Measurements from ENCODE around the gene CASD1. TPM values are rescaled to one million over a fixed set of nuclear protein-coding genes. Genes with fewer than 3 reads are reported as not detected.

CASD1 gene
- polyA plus RNA-seq, 2 of the 4 experiments (the other 2 are of a cell fraction) = 16.3 to 35.4 TPM

DNA sequence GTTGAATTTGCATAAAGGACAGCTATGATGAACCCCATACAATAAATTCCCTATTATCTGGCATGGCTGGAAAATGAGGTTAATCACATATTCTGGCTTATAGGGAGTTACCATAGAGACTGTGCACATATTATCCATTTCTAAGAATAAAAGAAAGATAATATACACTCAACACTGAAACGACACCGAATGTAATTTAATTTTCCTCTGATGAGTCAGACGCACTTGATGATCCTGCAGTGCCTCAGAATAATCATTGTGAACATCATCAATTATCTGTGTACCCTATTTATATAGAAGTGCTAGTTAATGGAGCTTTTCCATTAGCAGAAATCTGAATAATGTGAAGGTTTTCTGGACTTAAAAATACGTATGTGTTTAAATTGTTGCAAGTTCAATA, 86.1 kb downstream of the CASD1 start:
- 89% methylated on average over 4 of the region's 4 CpGs for WGBS (ENCODE audit: missing lambda C conversion rate)
- DNase-seq (ENCODE audit: low read depth in 1 of 2, low spot score in 1 of 2) (no peak), ATAC-seq (no peak), FAIRE-seq (no peak)
- POLR2A ChIA-PET = no interaction called here
- TF ChIP-seq, protein P1, sequence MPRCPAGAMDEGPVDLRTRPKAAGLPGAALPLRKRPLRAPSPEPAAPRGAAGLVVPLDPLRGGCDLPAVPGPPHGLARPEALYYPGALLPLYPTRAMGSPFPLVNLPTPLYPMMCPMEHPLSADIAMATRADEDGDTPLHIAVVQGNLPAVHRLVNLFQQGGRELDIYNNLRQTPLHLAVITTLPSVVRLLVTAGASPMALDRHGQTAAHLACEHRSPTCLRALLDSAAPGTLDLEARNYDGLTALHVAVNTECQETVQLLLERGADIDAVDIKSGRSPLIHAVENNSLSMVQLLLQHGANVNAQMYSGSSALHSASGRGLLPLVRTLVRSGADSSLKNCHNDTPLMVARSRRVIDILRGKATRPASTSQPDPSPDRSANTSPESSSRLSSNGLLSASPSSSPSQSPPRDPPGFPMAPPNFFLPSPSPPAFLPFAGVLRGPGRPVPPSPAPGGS (IDR thresholded peaks at IDR 0.05) = no peak
- TF ChIP-seq RCOR1 (IDR thresholded peaks at IDR 0.05; ENCODE audit: low read depth, low read length) = no peak
- no peak for TF ChIP-seq PHF8 (IDR thresholded peaks at IDR 0.05; ENCODE audit: borderline replicate concordance, low read depth)
- no peak for TF ChIP-seq CHD4 (IDR thresholded peaks at IDR 0.05; ENCODE audit: borderline replicate concordance)
- TF ChIP-seq NPAS2 (CRISPR knock-in tag; IDR thresholded peaks at IDR 0.05; ENCODE audit: borderline replicate concordance) = no peak
- no peak for TF ChIP-seq GATA3 (IDR thresholded peaks at IDR 0.05; ENCODE audit: borderline replicate concordance)
- no peak for TF ChIP-seq RARB (CRISPR knock-in tag; IDR thresholded peaks at IDR 0.05)
- TF ChIP-seq SREBF2 (IDR thresholded peaks at IDR 0.05) = no peak
- TF ChIP-seq, protein P2, sequence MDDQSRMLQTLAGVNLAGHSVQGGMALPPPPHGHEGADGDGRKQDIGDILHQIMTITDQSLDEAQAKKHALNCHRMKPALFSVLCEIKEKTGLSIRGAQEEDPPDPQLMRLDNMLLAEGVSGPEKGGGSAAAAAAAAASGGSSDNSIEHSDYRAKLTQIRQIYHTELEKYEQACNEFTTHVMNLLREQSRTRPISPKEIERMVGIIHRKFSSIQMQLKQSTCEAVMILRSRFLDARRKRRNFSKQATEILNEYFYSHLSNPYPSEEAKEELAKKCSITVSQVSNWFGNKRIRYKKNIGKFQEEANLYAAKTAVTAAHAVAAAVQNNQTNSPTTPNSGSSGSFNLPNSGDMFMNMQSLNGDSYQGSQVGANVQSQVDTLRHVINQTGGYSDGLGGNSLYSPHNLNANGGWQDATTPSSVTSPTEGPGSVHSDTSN (IDR thresholded peaks at IDR 0.05) = no peak
- TF ChIP-seq CBX8 (IDR thresholded peaks at IDR 0.05) = no peak
- CTCF ChIA-PET = no interaction called here
- Histone ChIP-seq H3K4me1 (no peaks in the 10 kb centered on the region), H3K9me3 (no peaks in the 10 kb centered on the region), H3K4me2 (no peak overlapping the region), H3K4me3 (no peak overlapping the region), H3K27ac (no peak overlapping the region)

DNA sequence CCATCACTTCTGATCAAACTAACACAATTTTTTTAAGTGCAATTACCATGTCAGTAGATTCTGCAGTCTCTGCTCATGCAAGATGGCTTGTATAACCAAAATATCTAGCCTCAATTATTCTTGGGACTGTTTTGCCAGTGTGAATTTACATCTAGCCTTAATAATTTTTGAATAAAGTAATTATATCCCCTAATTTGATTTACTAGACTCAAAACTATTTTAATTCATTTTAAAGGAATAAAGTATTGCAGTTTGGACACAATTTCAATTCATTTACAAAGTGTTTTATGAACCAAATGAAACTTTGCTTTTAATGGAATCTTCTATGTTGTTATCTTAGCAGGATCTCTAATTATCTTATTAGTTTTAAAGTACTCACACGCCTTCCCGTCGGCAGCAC, 90.7 kb downstream of the CASD1 start:
- DNase-seq (ENCODE audit: low read depth in 1 of 2, low spot score in 1 of 2) = no peak
- TF ChIP-seq, protein P2 (IDR thresholded peaks at IDR 0.05) = no peak
- TF ChIP-seq HOXB5 (CRISPR knock-in tag; IDR thresholded peaks at IDR 0.05) (no peak), SREBF2 (IDR thresholded peaks at IDR 0.05) (no peak)
- TF ChIP-seq, protein P3, sequence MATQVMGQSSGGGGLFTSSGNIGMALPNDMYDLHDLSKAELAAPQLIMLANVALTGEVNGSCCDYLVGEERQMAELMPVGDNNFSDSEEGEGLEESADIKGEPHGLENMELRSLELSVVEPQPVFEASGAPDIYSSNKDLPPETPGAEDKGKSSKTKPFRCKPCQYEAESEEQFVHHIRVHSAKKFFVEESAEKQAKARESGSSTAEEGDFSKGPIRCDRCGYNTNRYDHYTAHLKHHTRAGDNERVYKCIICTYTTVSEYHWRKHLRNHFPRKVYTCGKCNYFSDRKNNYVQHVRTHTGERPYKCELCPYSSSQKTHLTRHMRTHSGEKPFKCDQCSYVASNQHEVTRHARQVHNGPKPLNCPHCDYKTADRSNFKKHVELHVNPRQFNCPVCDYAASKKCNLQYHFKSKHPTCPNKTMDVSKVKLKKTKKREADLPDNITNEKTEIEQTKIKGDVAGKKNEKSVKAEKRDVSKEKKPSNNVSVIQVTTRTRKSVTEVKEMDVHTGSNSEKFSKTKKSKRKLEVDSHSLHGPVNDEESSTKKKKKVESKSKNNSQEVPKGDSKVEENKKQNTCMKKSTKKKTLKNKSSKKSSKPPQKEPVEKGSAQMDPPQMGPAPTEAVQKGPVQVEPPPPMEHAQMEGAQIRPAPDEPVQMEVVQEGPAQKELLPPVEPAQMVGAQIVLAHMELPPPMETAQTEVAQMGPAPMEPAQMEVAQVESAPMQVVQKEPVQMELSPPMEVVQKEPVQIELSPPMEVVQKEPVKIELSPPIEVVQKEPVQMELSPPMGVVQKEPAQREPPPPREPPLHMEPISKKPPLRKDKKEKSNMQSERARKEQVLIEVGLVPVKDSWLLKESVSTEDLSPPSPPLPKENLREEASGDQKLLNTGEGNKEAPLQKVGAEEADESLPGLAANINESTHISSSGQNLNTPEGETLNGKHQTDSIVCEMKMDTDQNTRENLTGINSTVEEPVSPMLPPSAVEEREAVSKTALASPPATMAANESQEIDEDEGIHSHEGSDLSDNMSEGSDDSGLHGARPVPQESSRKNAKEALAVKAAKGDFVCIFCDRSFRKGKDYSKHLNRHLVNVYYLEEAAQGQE (IDR thresholded peaks at IDR 0.05) = no peak
- no peak for FAIRE-seq
- H3K4me2 ChIP-seq = no peak overlapping the region
- POLR2A ChIA-PET = no interaction called here
- no peak overlapping the region for H3K27ac ChIP-seq
- WGBS (ENCODE audit: missing lambda C conversion rate) = 95% methylated on average over 3 of the region's 3 CpGs
- no peak overlapping the region for H3K4me3 ChIP-seq
- ATAC-seq = no peak
- no peaks in the 10 kb centered on the region for H3K9me3 ChIP-seq
- no peaks in the 10 kb centered on the region for H3K4me1 ChIP-seq
- CTCF ChIA-PET = no interaction called here

DNA sequence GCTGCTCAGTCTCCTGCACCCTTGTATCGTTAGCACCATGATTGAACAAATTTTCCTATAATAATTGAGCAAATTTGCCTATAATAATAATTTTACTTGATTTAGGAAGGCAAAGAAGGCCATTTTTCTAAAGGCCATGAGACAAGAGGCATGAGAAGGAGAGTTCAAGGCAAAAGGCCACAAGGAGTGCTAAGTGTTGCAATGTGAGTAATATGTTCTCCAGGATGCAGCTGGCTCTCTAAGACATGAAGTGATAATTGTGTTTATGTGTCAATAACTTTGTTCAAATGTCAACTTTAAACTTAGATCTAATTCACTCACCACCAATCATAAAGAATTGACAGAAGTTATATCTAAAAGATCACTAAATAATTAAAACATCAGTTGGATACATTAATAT, 92.6 kb downstream of the CASD1 start:
- CTCF ChIA-PET = no interaction called here
- Histone ChIP-seq H3K4me3 (no peak overlapping the region), H3K4me2 (no peak overlapping the region), H3K4me1 (no peaks in the 10 kb centered on the region), H3K27ac (no peak overlapping the region), H3K9me3 (no peaks in the 10 kb centered on the region)
- FAIRE-seq = no peak
- ATAC-seq = no peak
- DNase-seq (ENCODE audit: low read depth in 1 of 2, low spot score in 1 of 2) = no peak
- POLR2A ChIA-PET = no interaction called here
- WGBS (ENCODE audit: missing lambda C conversion rate) = 88% methylated on average over 1 of the region's 1 CpG
- TF ChIP-seq CHD4 (IDR thresholded peaks at IDR 0.05; ENCODE audit: borderline replicate concordance) (no peak), RFX5 (IDR thresholded peaks at IDR 0.05) (no peak), MAZ (IDR thresholded peaks at IDR 0.05; ENCODE audit: borderline replicate concordance, low read depth, low read length) (no peak), RARB (CRISPR knock-in tag; IDR thresholded peaks at IDR 0.05) (no peak), CHD2 (IDR thresholded peaks at IDR 0.05; ENCODE audit: low read length, partially characterized antibody) (no peak), ZSCAN20 (CRISPR knock-in tag; IDR thresholded peaks at IDR 0.05) (no peak), MAFK (IDR thresholded peaks at IDR 0.05; ENCODE audit: partially characterized antibody) (no peak)
- TF ChIP-seq, protein P4, sequence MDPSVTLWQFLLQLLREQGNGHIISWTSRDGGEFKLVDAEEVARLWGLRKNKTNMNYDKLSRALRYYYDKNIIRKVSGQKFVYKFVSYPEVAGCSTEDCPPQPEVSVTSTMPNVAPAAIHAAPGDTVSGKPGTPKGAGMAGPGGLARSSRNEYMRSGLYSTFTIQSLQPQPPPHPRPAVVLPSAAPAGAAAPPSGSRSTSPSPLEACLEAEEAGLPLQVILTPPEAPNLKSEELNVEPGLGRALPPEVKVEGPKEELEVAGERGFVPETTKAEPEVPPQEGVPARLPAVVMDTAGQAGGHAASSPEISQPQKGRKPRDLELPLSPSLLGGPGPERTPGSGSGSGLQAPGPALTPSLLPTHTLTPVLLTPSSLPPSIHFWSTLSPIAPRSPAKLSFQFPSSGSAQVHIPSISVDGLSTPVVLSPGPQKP (IDR thresholded peaks at IDR 0.05; ENCODE audit: low read depth, low read length) = no peak
